PC-3 (cell line): ENCODE data around the gene PHF12.

Experiments used
- CTCF ChIP-seq: fragments of 300-600 bp; sonication (generic); conservative IDR thresholded peaks from 2 replicates; pipeline ENCODE4 v1.5.1; 2017; ENCODE audit warnings: antibody characterized with exemption, low read depth, mild to moderate bottlenecking, low read length
- EZH2 ChIP-seq: fragments of 300-600 bp; sonication (generic); IDR thresholded peaks from one replicate; pipeline ENCODE4 v1.6.1; 2017; ENCODE audit warnings: antibody characterized with exemption, mild to moderate bottlenecking, low read length; ENCODE audit not compliant: unreplicated experiment

- TF ChIP-seq CTCF (no peak), EZH2 (no peak)
Observed at GRCh38 chr17:28900986-28901726, 50.2 kb downstream of the PHF12 start.
